NCI-H1092 (cell line): Measurements from ENCODE around the gene PET100.

ENCODE experiments used
- DNase-seq: peaks from one replicate; lab custom pipeline; 2025; lab: John Stamatoyannopoulos, UW

The PET100 gene

DNA sequence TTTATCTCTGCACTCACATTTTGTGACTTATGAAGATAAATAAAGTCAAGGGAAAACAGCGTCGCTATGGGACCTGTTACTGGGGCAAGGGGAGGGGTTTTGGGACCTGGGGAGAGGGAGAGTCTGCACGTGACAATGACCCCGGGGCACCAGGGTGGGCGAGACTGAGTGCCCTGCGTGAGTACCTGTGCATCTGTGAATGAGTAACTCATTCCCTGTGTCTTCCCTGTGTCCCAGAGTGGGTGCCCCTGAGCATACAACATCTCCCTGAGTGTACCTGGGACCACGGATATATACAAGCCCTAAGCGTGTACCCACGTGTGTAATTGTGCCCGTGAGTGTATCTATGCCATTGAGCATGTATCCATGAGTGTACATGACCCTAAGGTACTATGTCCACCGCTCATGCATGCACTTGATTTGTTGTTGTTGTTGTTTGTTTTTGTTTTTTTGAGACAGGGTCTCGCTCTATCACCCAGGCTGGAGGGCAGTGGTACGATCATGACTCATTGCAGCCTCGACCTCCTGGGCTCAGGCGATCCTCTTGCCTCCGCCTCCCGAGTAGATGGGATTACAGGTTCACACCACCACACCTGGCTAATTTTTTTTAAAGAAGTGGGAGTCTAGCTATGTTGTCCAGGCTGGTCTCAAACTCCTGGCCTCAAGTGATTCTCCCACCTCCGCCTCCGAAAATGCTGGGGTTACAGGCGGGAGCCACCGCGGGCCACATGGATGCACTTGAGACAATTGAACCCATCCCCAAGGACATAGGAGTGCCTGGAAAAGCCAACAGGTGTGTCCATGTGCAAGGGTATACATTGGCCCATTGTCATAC, 50.4 kb downstream of the PET100 start:
- no peak for DNase-seq

DNA sequence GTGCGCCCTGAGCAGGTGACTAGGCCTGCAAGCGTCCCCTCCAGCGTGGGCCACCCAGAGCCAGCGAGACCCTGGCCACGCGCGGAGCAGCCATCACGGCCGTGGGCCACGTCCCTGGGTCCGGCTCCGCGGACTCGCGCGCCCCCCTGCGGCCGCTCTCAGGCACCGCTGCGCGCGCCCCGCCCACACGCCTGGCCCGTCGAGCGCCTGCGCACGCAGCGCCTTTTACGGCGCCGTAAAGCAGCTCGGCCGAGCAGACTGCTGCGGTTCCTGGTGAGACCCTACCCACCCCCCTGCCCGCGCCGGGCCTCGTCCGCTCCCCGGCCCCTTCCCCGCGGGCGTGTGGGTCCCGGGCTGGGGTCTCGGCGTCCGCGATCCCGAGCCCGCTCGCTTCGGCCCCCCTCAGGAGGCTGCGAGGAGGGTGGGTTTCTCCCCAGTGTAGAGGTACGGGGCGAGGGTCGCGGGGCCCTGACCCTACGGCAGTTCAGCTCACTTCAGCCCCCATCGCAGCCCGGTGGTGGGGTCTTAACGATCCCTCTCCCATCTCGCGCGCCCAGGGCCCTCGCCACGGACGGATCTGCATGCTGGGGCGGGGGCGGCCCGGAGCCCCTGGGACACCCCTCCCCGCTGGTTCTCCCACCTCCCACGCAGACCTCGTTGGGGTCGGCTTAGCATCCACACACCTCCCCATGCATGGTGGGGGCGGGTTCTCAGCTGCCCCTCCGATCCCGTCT, 51.2 kb downstream of the PET100 start, which contains the start of gene TRAPPC5:
TRAPPC5 (plus strand) TSS at position 228 of the 734 bp plus-strand sequence. CDS start 1,421 bp downstream, outside the sequence.
- DNase-seq, result peak; percentile 80
